IMR-90 (cell line): ENCODE data around the gene CAPN3.

ENCODE experiments used
- BHLHE40 ChIP-seq: fragments of 150-350 bp; IDR thresholded peaks from 2 replicates; pipeline ENCODE4 v1.6.1; 2016; ENCODE audit warnings: mild to moderate bottlenecking, low read depth, low read length
- CEBPB ChIP-seq: IDR thresholded peaks from 2 replicates; pipeline ENCODE4 v1.6.1; 2012; ENCODE audit warnings: low read depth, low read length, improper control_type of control experiment
- CTCF ChIP-seq: conservative IDR thresholded peaks from 2 replicates; pipeline ENCODE4 v1.5.1; 2012; ENCODE audit warnings: mild to moderate bottlenecking, low read depth, low read length, improper control_type of control experiment
- FOS ChIP-seq: fragments of 150-350 bp; IDR thresholded peaks from 2 replicates; pipeline ENCODE4 v1.6.1; 2016; ENCODE audit warnings: low read depth, low read length
- MAFK ChIP-seq: IDR thresholded peaks from 2 replicates; pipeline ENCODE4 v1.6.1; 2012; ENCODE audit warnings: low read depth, low read length, improper control_type of control experiment
- MAZ ChIP-seq: IDR thresholded peaks from 2 replicates; pipeline ENCODE4 v1.6.1; 2012; ENCODE audit warnings: low read depth, mild to moderate bottlenecking, low read length, improper control_type of control experiment, moderate library complexity, borderline replicate concordance
- NFE2L2 ChIP-seq: fragments of 150-350 bp; IDR thresholded peaks from 2 replicates; pipeline ENCODE4 v1.6.1; 2016; ENCODE audit warnings: low read depth, mild to moderate bottlenecking, low read length
- POLR2A ChIP-seq: IDR thresholded peaks from 2 replicates; pipeline ENCODE4 v1.6.1; 2012; ENCODE audit warnings: mild to moderate bottlenecking, low read depth, low read length
- RAD21 ChIP-seq: IDR thresholded peaks from 2 replicates; pipeline ENCODE4 v1.6.1; 2012; ENCODE audit warnings: low read length, improper control_type of control experiment
- RCOR1 ChIP-seq: IDR thresholded peaks from 2 replicates; pipeline ENCODE4 v1.6.1; 2012; ENCODE audit warnings: mild to moderate bottlenecking, low read length, improper control_type of control experiment; ENCODE audit not compliant: insufficient replicate concordance
- RFX5 ChIP-seq: IDR thresholded peaks from 2 replicates; pipeline ENCODE4 v1.8.0; 2012; ENCODE audit warnings: low read depth, mild to moderate bottlenecking, low read length, moderate library complexity
- SMC3 ChIP-seq: fragments of 150-350 bp; IDR thresholded peaks from 2 replicates; pipeline ENCODE4 v1.6.1; 2016; ENCODE audit warnings: low read depth, mild to moderate bottlenecking, antibody characterized with exemption, low read length, moderate library complexity
- USF2 ChIP-seq: fragments of 150-350 bp; IDR thresholded peaks from 2 replicates; pipeline ENCODE4 v1.6.1; 2017; ENCODE audit warnings: mild to moderate bottlenecking, antibody characterized with exemption, low read length, low read depth

- TF ChIP-seq CTCF: no peak
- TF ChIP-seq NFE2L2: no peak
- no peak for TF ChIP-seq BHLHE40
- TF ChIP-seq POLR2A: no peak
- TF ChIP-seq CEBPB: no peak
- TF ChIP-seq FOS: no peak
- no peak for TF ChIP-seq USF2
- no peak for TF ChIP-seq MAFK
- no peak for TF ChIP-seq RAD21
- no peak for TF ChIP-seq RCOR1
- no peak for TF ChIP-seq SMC3
- no peak for TF ChIP-seq MAZ
- no peak for TF ChIP-seq RFX5
These were observed 15.6 kb upstream of the CAPN3 start for GRCh38 chr15:42343596-42344232.
